Panc1 (cell line): ENCODE results near the gene BLM. TPM values are rescaled to one million over a fixed set of nuclear protein-coding genes. Genes with fewer than 3 reads are reported as not detected.

Source experiments
- ATAC-seq: fragments of 200-7000 bp; cut with Tn5 transposase; 2 replicates; pipeline ENCODE4 v1.9.1; 2020; ENCODE audit warnings: mild to moderate bottlenecking, moderate library complexity
- BruUV-seq: library from RNA; stranded (reverse); fragments of 400-500 nt; replicated peaks from 2 replicates; lab custom pipeline; 2021; lab: Mats Ljungman, UMichigan
- CTCF ChIA-PET: fragments of 300-600 bp; sonication (Branson Sonifier 250); formaldehyde crosslinking; loops from one replicate; lab custom pipeline; 2022; ENCODE audit warnings: antibody characterized with exemption; lab: Charles Lee
- POLR2A ChIA-PET: fragments of 300-600 bp; sonication (Branson Sonifier 250); formaldehyde crosslinking; loops from one replicate; lab custom pipeline; 2022; ENCODE audit warnings: antibody characterized with exemption; lab: Charles Lee
- DNase-seq: peaks from one replicate; pipeline ENCODE4 v3.0.0-alpha.2; 2010; ENCODE audit warnings: low read depth, low spot score
- H3K27ac ChIP-seq: 2 replicates; pipeline ENCODE4 v1.5.1; 2011; ENCODE audit warnings: mild to moderate bottlenecking, low read length, inconsistent platforms
- H3K27me3 ChIP-seq: fragments of 200-500 bp; sonication (Bioruptor generic); 2 replicates; pipeline ENCODE4 v1.6.0; 2014; ENCODE audit warnings: low read length, inconsistent platforms; ENCODE audit not compliant: control insufficient read depth, insufficient read depth
- H3K36me3 ChIP-seq: fragments of 200-500 bp; sonication (Bioruptor generic); 2 replicates; pipeline ENCODE4 v1.5.1; 2014; ENCODE audit warnings: inconsistent platforms, mild to moderate bottlenecking, low read length, moderate library complexity; ENCODE audit not compliant: control insufficient read depth, insufficient read depth
- H3K4me1 ChIP-seq: 2 replicates; pipeline ENCODE4 v1.5.1; 2011; ENCODE audit warnings: inconsistent platforms, mild to moderate bottlenecking, low read length, moderate library complexity; ENCODE audit not compliant: control insufficient read depth, insufficient read depth
- H3K4me3 ChIP-seq, 2 experiments: 2 replicates each; pipeline ENCODE4 v1.5.1; 2011 to 2012; ENCODE audit warnings: low read depth in 2 of 2, low read length in 2 of 2, mild to moderate bottlenecking in 2 of 2, inconsistent platforms in 1 of 2, moderate library complexity in 1 of 2
- H3K9me3 ChIP-seq: fragments of 200-500 bp; sonication (Bioruptor generic); 2 replicates; pipeline ENCODE4 v1.5.1; 2014; ENCODE audit warnings: low read depth, mild to moderate bottlenecking, inconsistent platforms, low read length, moderate library complexity; ENCODE audit not compliant: control insufficient read depth, insufficient read depth
- CTCF ChIP-seq: fragments of 450-650 bp; IDR thresholded peaks from 2 replicates; pipeline ENCODE4 v1.5.1; 2017; ENCODE audit warnings: mild to moderate bottlenecking
- POLR2AphosphoS5 ChIP-seq: IDR thresholded peaks from 2 replicates; pipeline ENCODE4 v1.6.1; 2012; ENCODE audit warnings: mild to moderate bottlenecking, low read depth, low read length, moderate library complexity
- REST ChIP-seq, 2 experiments: IDR thresholded peaks; 2 replicates each; pipeline ENCODE4 v1.6.1; 2011 to 2012; ENCODE audit warnings: low read depth in 2 of 2, control low read depth in 1 of 2, low read length in 1 of 2, mild to moderate bottlenecking in 1 of 2, moderate library complexity in 1 of 2; ENCODE audit not compliant: insufficient read depth in 1 of 2
- SIN3A ChIP-seq: IDR thresholded peaks from 2 replicates; pipeline ENCODE4 v1.6.1; 2012; ENCODE audit warnings: low read depth, mild to moderate bottlenecking, low read length, moderate library complexity, borderline replicate concordance; ENCODE audit not compliant: insufficient read depth
- TCF7L2 ChIP-seq: IDR thresholded peaks from 2 replicates; pipeline ENCODE4 v1.6.1; 2011; ENCODE audit warnings: mild to moderate bottlenecking, low read depth, low read length, inconsistent platforms
- in situ Hi-C: cut with HindIII; loops from 2 replicates; pipeline ENCODE4 v1.10.0; 2016; ENCODE audit warnings: low sequenced_read_pairs, low pct_unique_long_range_greater_than_20kb
- intact Hi-C: fragments of 100-400 bp; cut with micrococcal nuclease; formaldehyde crosslinking; loops from one replicate; pipeline ENCODE4 v1.10.0; 2022; ENCODE audit not compliant: unreplicated experiment
- total RNA-seq: library from RNA; stranded (reverse); gene quantifications from one replicate; pipeline ENCODE4 v1.2.1, GENCODE V29; 2021; ENCODE audit not compliant: unreplicated experiment

The BLM gene
- total RNA-seq, 1 experiment from 2014 or later, result 23.9 TPM

- POLR2A ChIA-PET, result interaction anchor here (0.5 kb wide), 1 partner anchor 807 kb away, joined by 5 read pairs; the partner anchor contains the start of gene ZNF710
- BruUV-seq, result no TSS peak
- in situ Hi-C loops, result no loop called here
- no peak for TF ChIP-seq POLR2AphosphoS5
- no peak for TF ChIP-seq CTCF
- TF ChIP-seq SIN3A, result no peak
- no peak for TF ChIP-seq REST (IDR thresholded peaks at IDR 0.05; ENCODE audit: insufficient read depth in 1 of 2, low read depth in 2 of 2, low read length in 1 of 2)
- no peak for TF ChIP-seq TCF7L2
- no peaks in the 10 kb centered on the region; the same call in 1 of the 2 replicates for H3K36me3 ChIP-seq
- no peak overlapping the region for H3K27ac ChIP-seq
- DNase-seq (peak; percentile 33), ATAC-seq (peak; percentile 68; the same call in 1 of the 2 replicates)
- intact Hi-C loops, result no loop called here
- H3K4me1 ChIP-seq, result no peaks in the 10 kb centered on the region
- CTCF ChIA-PET, result interaction anchor here (0.6 kb wide), 1 partner anchor 9 kb away, joined by 3 read pairs; no protein-coding TSS in a partner anchor
- H3K27me3 ChIP-seq, result no peaks in the 10 kb centered on the region
- no peaks in the 10 kb centered on the region for H3K9me3 ChIP-seq
- H3K4me3 ChIP-seq, result no peak overlapping the region
Measured at GRCh38 chr15:90807786-90808086, 90.6 kb downstream of the BLM start.

- intact Hi-C loops, result no loop called here
- ChIA-PET CTCF (no interaction called here), POLR2A (no interaction called here)
- no peak for DNase-seq
- Histone ChIP-seq H3K36me3 (no peaks in the 10 kb centered on the region; the same call in 1 of the 2 replicates), H3K27ac (no peak overlapping the region), H3K4me3 (no peak overlapping the region), H3K27me3 (no peaks in the 10 kb centered on the region), H3K9me3 (no peaks in the 10 kb centered on the region), H3K4me1 (no peaks in the 10 kb centered on the region)
- BruUV-seq, result no TSS peak
- in situ Hi-C loops, result no loop called here
- ATAC-seq, result no peak
- TF ChIP-seq TCF7L2 (no peak), SIN3A (no peak), REST (IDR thresholded peaks at IDR 0.05; ENCODE audit: insufficient read depth in 1 of 2, low read depth in 2 of 2, low read length in 1 of 2) (no peak)
Measured at GRCh38 chr15:90808517-90809235, 91.5 kb downstream of the BLM start.
